Activated T-helper 1 cell treated with anti-CD3 and anti-CD28 coated beads, Interleukin-2, amount 50 U/mL, for 16 hours (primary cell): Measurements from ENCODE around the gene MBIP.

Source experiments
- DNase-seq, 2 donors: peaks; one replicate each; pipeline ENCODE4 v3.0.0-alpha.2; 2020; ENCODE audit warnings: low read depth in 1 of 2, low spot score in 1 of 2

MBIP gene

GRCh38 chr14:36268121-36268520 lies 52.3 kb downstream of the MBIP start:
- DNase-seq, result no peak

- no peak for DNase-seq
Measured at GRCh38 chr14:36264595-36264994, 55.8 kb downstream of the MBIP start.

GRCh38 chr14:36264107-36264506 lies 56.3 kb downstream of the MBIP start:
- no peak for DNase-seq

GRCh38 chr14:36260970-36261640 lies 59.3 kb downstream of the MBIP start:
- DNase-seq, result no peak

GRCh38 chr14:36258241-36258640 lies 62.2 kb downstream of the MBIP start:
- no peak for DNase-seq

GRCh38 chr14:36256126-36256801 lies 64.2 kb downstream of the MBIP start:
- no peak for DNase-seq

GRCh38 chr14:36254020-36254624 lies 66.3 kb downstream of the MBIP start:
- DNase-seq, result no peak
